Hepatocyte (in vitro differentiated cells): ENCODE data around the gene ANKS1B.

ENCODE experiments used
- EZH2 ChIP-seq: fragments of 200-600 bp; sonication (generic); IDR thresholded peaks from 2 replicates; pipeline ENCODE4 v1.6.1; 2016; ENCODE audit warnings: antibody characterized with exemption, mild to moderate bottlenecking, borderline replicate concordance
- TF ChIP-seq, protein P1 (sequence below): fragments of 200-600 bp; sonication (generic); IDR thresholded peaks from 2 replicates; pipeline ENCODE4 v1.5.1; 2016; ENCODE audit warnings: antibody characterized with exemption, mild to moderate bottlenecking; ENCODE audit not compliant: poor library complexity

DNA sequence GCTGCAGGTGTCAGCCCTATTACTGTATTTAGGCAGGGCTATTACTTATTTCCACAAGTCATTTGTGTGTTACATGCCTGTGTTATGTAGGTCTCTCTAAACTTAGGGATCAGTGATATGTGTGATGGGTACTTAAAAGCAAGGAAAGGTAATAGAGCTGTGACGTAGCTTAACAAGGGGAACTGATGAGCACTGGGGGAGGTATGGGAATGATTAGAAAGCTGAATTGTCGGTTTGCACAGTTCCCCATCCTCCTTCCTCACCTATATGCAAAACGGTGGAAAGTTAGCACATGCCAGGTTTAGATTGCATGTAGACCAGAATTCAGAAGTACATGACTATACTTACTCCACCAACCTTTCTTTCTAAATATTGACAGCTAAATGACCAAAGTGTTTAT, 831.4 kb downstream of the ANKS1B start:
- no peak for TF ChIP-seq EZH2
- TF ChIP-seq, protein P1, sequence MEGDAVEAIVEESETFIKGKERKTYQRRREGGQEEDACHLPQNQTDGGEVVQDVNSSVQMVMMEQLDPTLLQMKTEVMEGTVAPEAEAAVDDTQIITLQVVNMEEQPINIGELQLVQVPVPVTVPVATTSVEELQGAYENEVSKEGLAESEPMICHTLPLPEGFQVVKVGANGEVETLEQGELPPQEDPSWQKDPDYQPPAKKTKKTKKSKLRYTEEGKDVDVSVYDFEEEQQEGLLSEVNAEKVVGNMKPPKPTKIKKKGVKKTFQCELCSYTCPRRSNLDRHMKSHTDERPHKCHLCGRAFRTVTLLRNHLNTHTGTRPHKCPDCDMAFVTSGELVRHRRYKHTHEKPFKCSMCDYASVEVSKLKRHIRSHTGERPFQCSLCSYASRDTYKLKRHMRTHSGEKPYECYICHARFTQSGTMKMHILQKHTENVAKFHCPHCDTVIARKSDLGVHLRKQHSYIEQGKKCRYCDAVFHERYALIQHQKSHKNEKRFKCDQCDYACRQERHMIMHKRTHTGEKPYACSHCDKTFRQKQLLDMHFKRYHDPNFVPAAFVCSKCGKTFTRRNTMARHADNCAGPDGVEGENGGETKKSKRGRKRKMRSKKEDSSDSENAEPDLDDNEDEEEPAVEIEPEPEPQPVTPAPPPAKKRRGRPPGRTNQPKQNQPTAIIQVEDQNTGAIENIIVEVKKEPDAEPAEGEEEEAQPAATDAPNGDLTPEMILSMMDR = no peak
